Endothelial cell of umbilical vein (primary cell): ENCODE data around the gene KDR.

Source experiments
- CTCF ChIP-seq, 2 donors: IDR thresholded peaks; 1 replicate in 1 of 2; 2 replicates in 1 of 2; pipeline ENCODE4 v1.5.1; 2011; ENCODE audit warnings: low read length in 2 of 2, mild to moderate bottlenecking in 2 of 2, moderate library complexity in 2 of 2, control low read depth in 1 of 2, inconsistent platforms in 1 of 2, low read depth in 1 of 2; ENCODE audit not compliant: insufficient read depth in 1 of 2; ENCODE audit errors: extremely low read depth in 1 of 2
- EZH2 ChIP-seq: IDR thresholded peaks from 2 replicates; pipeline ENCODE4 v1.6.1; 2012; ENCODE audit warnings: borderline replicate concordance, low read depth, mild to moderate bottlenecking, moderate library complexity, low read length, inconsistent platforms; ENCODE audit not compliant: severe bottlenecking
- FOS ChIP-seq: IDR thresholded peaks from 2 replicates; pipeline ENCODE4 v1.6.1; 2011; ENCODE audit warnings: mild to moderate bottlenecking, low read length, moderate library complexity, borderline replicate concordance; ENCODE audit not compliant: insufficient read depth
- GATA2 ChIP-seq: IDR thresholded peaks from 2 replicates; pipeline ENCODE4 v1.7.0; 2011; ENCODE audit warnings: low read depth, mild to moderate bottlenecking, moderate library complexity, mixed read lengths, low read length; ENCODE audit not compliant: insufficient read length, insufficient read depth
- JUN ChIP-seq: IDR thresholded peaks from 2 replicates; pipeline ENCODE4 v1.6.1; 2011; ENCODE audit warnings: borderline replicate concordance, low read depth; ENCODE audit not compliant: insufficient read length, insufficient read depth
- MAX ChIP-seq: IDR thresholded peaks from 2 replicates; pipeline ENCODE4 v1.6.1; 2011; ENCODE audit not compliant: insufficient read depth, insufficient read length
- MYC ChIP-seq: IDR thresholded peaks from one replicate; pipeline ENCODE4 v1.6.1; 2011; ENCODE audit warnings: mild to moderate bottlenecking, low read depth, low read length
- POLR2A ChIP-seq: IDR thresholded peaks from 2 replicates; pipeline ENCODE4 v1.6.1; 2012; ENCODE audit warnings: low read depth, mild to moderate bottlenecking, control low read depth, low read length
- POLR2AphosphoS5 ChIP-seq: IDR thresholded peaks from 2 replicates; pipeline ENCODE4 v1.6.1; 2012; ENCODE audit warnings: low read depth, mild to moderate bottlenecking, control low read depth, low read length, moderate library complexity; ENCODE audit not compliant: insufficient read depth

GRCh38 chr4:55154933-55155332 lies 29.5 kb upstream of the KDR start:
- TF ChIP-seq JUN (no peak), POLR2A (no peak), CTCF (IDR thresholded peaks at IDR 0.05; ENCODE audit: extremely low read depth in 1 of 2, insufficient read depth in 1 of 2, low read depth in 1 of 2, low read length in 2 of 2) (no peak), EZH2 (no peak), POLR2AphosphoS5 (no peak), MYC (no peak), MAX (no peak), FOS (no peak), GATA2 (no peak)
